ENCODE data around the gene BRMS1L. TPM values are rescaled to one million over a fixed set of nuclear protein-coding genes. Genes with fewer than 3 reads are reported as not detected.

Gene BRMS1L
- total RNA-seq, 2 donors from 2014 or later: 5.2 to 6.6 TPM

- TF ChIP-seq CTCF (IDR thresholded peaks at IDR 0.05): peak in 3 of 4 experiments; percentile 20 to 52 (median 43)
- no peak for TF ChIP-seq POLR2AphosphoS5 (IDR thresholded peaks at IDR 0.05)
- H3K4me1 ChIP-seq (replicated peaks): no peaks in the 10 kb centered on the region
- H3K4me3 ChIP-seq: no peak overlapping the region
- H3K9me3 ChIP-seq: no peaks in the 10 kb centered on the region
- H3K27me3 ChIP-seq (replicated peaks; ENCODE audit: insufficient read depth): no peaks in the 10 kb centered on the region
- DNase-seq (ENCODE audit: low spot score): no peak
- H3K36me3 ChIP-seq: no peaks in the 10 kb centered on the region
- WGBS: 43% methylated on average over 7 of the region's 7 CpGs
- intact Hi-C loops (cut with DNase I): no loop called here
- H3K27ac ChIP-seq: no peak overlapping the region
Measured at GRCh38 chr14:35883677-35884293, 57.6 kb downstream of the BRMS1L start.

- H3K4me3 ChIP-seq: no peak overlapping the region
- no peaks in the 10 kb centered on the region for H3K4me1 ChIP-seq (replicated peaks)
- H3K9me3 ChIP-seq: no peaks in the 10 kb centered on the region
- no peak for TF ChIP-seq POLR2AphosphoS5 (IDR thresholded peaks at IDR 0.05)
- TF ChIP-seq CTCF (IDR thresholded peaks at IDR 0.05): no peak
- no peak for TF ChIP-seq POLR2A (IDR thresholded peaks at IDR 0.05)
- no peaks in the 10 kb centered on the region for H3K27me3 ChIP-seq (replicated peaks; ENCODE audit: insufficient read depth)
- H3K36me3 ChIP-seq: no peaks in the 10 kb centered on the region
- intact Hi-C loops (cut with DNase I): no loop called here
- H3K27ac ChIP-seq: no peak overlapping the region
- no peak for DNase-seq (ENCODE audit: low spot score)
Measured at GRCh38 chr14:35890308-35890707, 64.2 kb downstream of the BRMS1L start.

DNA sequence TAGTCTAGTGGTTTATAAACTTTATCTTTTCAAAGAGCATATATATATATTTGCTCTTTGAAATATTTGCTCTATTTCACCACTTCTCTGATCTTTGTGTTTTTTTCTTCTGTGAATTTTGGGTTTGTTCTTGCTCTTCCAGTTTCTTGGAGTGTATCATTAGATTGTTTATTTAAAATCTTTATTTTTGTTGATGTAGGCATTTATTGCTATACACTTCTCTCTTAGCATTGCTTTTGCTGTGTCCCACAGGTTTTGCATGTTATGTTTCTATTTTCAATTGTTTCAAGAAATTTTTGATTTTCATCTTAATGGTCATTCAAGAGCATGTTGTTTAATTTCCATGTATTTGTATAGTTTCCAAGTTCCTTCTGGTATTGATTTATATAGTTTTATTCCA is 69.1 kb downstream of the BRMS1L start:
- Histone ChIP-seq H3K36me3 (no peaks in the 10 kb centered on the region), H3K4me3 (no peak overlapping the region), H3K4me1 (replicated peaks) (no peaks in the 10 kb centered on the region), H3K27ac (no peak overlapping the region), H3K27me3 (replicated peaks; ENCODE audit: insufficient read depth) (no peaks in the 10 kb centered on the region), H3K9me3 (no peaks in the 10 kb centered on the region)
- intact Hi-C loops (cut with DNase I): no loop called here
- DNase-seq (ENCODE audit: low spot score): no peak
- TF ChIP-seq POLR2A (IDR thresholded peaks at IDR 0.05) (no peak), POLR2AphosphoS5 (IDR thresholded peaks at IDR 0.05) (no peak), CTCF (IDR thresholded peaks at IDR 0.05) (no peak)

DNA sequence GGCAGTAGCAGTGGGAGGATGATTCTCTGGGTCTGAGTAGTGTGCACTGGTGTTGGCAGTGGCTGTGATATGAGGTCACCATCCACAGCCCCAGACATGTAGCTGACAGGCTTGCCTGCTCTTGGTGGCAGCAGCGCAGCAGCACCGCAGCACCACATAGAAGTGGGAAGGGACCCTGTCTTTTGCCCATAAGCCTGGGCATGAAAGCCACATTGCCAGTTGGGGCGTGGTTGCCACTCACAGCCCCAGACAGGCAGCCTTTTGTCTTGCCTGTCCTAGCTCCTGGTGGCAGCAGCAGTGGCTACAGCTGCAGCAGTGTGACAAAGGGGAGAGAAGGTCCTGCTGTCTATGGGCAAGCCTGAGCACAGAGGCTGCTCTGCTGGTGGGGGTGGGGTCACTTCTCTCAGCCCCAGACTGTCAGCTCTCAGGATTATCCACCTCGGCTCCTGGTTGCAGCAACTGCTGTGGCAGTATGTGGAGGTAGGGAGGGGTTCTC is 71.5 kb downstream of the BRMS1L start:
- intact Hi-C loops (cut with DNase I): no loop called here
- 44% methylated on average over 4 of the region's 4 CpGs for whole genome bisulfite sequencing

More for the DNA sequence above, 71.5 kb downstream of the BRMS1L start:
- H3K36me3 ChIP-seq: no peaks in the 10 kb centered on the region
- no peaks in the 10 kb centered on the region for H3K9me3 ChIP-seq
- no peak overlapping the region for H3K4me3 ChIP-seq
- H3K27me3 ChIP-seq (replicated peaks; ENCODE audit: insufficient read depth): no peaks in the 10 kb centered on the region
- H3K27ac ChIP-seq: no peak overlapping the region
- no peak for TF ChIP-seq POLR2A (IDR thresholded peaks at IDR 0.05)
- no peak for TF ChIP-seq POLR2AphosphoS5 (IDR thresholded peaks at IDR 0.05)
- TF ChIP-seq CTCF (IDR thresholded peaks at IDR 0.05): no peak
- H3K4me1 ChIP-seq (replicated peaks): no peaks in the 10 kb centered on the region
- DNase-seq (ENCODE audit: low spot score): no peak

Data from prostate gland (tissue), 2 donors.